NCI-H1417 treated with DMSO at 0.1 percent for 48 hours (cell line): Measurements from ENCODE around the gene SAE1.
"Not testable (repeated sequence)": the region's sequence is repeated elsewhere in the genome, so short reads cannot be mapped to it uniquely, and the experiment has no call there.

ENCODE experiments used
- DNase-seq: peaks from one replicate; lab custom pipeline; 2025; lab: John Stamatoyannopoulos, UW

The SAE1 gene

GRCh38 chr19:47240996-47241918 lies 110.6 kb downstream of the SAE1 start:
- peak; percentile 29 for DNase-seq

- no peak for DNase-seq
Measured at GRCh38 chr19:47241919-47242577, 111.4 kb downstream of the SAE1 start.

DNA sequence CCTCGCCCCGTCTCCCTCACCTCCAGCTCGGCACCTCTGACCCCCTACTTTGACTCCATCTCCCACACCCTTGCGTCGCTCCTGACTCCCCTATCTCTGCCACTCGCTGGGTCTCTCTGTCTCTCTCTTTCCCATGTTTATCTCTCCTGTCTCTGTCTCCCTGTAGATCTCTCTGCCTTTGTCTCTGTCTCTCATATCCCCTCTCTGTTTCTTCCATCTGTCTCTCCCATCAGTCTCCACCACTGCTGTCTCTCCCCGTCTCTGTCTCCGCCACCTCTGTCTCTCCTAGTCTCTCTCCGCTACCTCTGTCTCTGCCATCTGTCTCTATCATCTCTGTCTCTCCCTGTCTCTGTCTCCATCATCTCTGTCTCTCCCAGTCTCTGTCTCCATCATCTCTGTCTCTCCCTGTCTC lies 112.7 kb downstream of the SAE1 start:
- no peak for DNase-seq

GRCh38 chr19:47243776-47244547 lies 113.3 kb downstream of the SAE1 start:
- peak; percentile 58 for DNase-seq

DNA sequence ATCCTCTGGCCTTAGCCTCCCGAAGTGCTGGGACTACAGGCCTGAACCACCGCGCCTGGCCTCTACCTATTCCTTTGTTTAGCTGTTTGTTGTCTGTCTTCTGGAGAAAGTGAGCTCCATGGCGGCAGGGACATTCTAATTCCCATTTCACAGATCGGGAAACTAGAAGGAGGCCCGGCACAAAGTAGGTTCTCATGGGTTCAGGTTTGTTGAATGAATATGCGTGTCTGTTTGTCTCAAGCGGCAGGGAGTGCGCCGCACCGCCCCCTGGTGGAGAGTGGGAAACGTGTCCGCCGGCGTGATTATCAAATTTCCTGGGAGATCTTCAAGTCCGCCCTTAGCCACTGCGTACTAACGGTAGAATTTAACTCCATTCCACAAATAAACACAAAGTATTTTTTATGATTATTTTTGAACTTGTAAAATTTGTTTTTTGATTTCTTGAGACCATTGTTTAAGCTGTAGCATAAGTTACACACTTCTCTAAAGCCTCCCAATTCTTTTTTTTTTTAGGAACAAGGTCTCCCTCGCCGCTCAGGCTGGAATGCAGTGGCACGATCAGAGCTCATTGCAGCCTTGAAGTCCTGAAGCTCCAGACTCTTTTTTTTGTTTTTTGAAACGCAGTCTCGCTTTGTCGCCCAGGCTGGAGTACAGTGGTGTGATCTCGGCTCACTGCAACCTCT lies 116.8 kb downstream of the SAE1 start:
- no peak for DNase-seq

GRCh38 chr19:47253016-47253415 lies 122.4 kb downstream of the SAE1 start:
- not testable (repeated sequence) for DNase-seq

GRCh38 chr19:47253467-47253881 lies 122.8 kb downstream of the SAE1 start:
- no peak for DNase-seq

- DNase-seq: no peak
Measured at GRCh38 chr19:47253970-47254369, 123.3 kb downstream of the SAE1 start.

DNA sequence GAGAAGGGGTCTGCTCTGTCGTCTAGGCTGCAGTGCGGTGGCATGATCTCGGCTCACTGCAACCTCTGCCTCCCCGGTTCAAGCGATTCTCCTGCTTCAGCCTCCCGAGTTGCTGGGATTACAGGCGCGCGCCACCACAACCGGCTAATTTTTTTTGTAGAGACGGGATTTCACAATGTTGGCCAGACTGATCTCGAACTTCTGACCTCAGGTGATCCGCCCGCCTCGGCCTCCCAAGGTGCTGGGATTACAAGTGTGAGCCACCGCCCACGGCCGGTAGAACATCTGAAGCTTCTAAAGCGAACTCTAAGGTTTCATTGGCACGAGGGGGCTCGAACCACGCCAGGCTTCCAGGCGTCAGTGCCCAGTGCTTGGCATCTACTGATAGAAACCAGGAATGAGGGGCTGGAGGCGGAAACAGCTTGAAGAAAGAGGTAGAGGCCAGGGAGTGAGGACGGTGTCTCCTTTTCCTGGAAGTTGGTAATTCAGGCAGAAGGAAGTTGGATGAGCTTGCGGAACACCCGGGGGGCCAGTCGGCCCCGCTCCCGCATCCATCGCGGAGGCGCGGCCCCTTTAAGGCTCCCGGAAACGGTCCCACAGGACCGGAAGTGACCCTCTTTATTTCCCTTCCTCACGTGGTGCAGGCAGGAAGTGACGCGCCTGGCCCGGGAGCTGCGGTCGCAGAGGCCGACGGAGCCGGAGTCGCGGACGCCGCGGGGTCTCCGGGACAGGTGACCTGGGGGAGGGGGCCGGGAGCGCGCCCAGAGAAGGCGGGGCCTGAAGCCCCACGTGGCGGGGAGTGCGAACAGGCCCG lies 125.5 kb downstream of the SAE1 start, which contains the start of gene CCDC9:
CCDC9 (plus strand) TSS at position 647 of the 814 bp plus-strand sequence. CDS start 1,876 bp downstream, outside the sequence.
- peak; percentile 57 for DNase-seq

DNA sequence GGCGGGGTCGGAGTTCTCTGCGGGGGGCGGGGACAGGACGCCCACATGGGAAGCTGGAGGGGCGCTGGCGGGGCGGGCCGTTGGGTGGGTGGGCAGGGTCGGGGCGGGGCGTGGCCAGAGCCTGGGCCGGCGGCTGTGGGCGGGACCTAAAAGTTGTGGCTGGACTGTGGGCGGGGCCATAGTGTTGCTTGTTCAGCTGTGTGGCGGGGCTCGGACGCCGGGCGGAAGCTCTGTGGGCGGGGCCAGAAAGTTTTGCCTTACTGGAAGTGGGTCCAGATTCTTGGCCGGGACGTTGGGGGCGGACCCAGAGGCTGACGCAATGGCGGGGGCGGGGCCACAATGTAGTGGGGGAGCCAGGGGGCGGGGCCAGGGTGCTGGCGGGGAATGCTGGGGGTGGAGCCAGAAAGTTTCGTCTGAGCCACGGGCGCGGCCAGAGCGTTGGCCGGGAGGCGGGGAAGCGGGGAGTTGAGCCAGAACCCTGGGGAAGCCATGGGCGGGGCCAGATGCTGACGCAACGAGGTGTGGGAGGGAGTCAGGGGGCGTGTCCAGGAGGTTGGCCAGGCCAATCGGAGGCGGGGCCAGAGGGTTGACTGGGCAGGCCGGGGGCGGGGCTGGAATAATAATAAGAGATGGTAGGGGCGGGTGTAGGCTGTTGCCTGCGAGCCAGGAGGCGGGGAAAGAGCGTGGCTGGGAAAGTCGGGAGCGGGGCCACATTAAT lies 126.2 kb downstream of the SAE1 start:
- peak; percentile 92 for DNase-seq

DNA sequence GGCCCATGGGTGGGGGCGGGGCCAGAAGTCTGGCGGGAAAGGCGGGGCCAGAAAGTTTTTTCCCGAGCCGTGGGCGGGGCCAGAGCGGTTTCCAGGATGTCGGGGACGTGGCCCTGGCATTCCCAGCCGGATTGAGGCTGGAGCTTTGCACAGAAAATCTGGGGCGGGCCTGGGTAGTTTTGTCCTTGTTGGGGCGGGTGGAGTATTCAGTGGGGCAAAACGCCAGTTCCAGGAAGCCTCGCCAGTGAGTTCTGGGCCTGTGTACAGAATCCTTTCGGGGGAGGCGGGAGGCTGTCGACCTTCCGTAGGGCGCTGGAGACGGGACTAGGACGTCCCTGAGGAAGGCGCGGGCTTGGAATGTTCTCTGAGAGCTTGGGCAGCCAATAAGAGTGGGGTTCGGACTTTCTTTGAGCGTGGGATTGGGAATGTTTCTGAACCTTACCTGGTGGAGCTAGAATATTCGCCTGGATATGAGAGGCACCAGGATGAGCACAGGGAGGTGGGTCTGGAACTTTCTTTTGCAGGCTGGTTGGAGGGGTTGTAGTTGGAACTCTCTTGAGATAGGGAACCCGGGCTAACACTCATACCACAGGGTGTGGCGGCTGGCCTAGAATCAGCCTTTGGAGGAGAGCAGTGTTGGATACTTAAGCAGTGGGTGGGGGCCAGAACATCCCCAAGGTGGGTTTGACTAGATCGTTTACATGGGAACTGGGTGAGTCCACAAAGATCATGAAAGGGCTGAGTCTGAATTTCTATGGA lies 127.0 kb downstream of the SAE1 start:
- no peak for DNase-seq

- DNase-seq: no peak
Measured at GRCh38 chr19:47258434-47258833, 127.8 kb downstream of the SAE1 start.

- no peak for DNase-seq
Measured at GRCh38 chr19:47258895-47259555, 128.4 kb downstream of the SAE1 start.
